Measurements from ENCODE around the gene AIFM2. TPM values are rescaled to one million over a fixed set of nuclear protein-coding genes. Genes with fewer than 3 reads are reported as not detected.

Gene AIFM2
- total and polyA plus RNA-seq, 2 of the 13 experiments (the other 11 are each of a cell fraction or from before 2014, with no cell fraction given), result 20.3 to 29.5 TPM

DNA sequence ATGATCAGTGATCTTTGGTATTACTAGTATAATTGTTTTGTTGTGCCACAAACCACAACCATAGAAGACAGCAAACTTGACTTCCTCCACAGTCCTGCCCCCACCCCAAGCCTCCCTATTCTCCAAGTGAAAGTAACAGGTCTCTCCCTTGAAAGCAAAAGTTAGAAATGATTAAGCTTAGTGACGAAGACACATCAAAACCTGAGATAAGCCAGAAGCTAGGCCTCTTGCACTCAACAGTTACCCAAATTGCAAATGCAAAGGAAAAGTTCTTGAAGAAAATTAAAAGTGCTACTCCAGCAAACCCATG, 30.2 kb upstream of the AIFM2 start:
- CTCF ChIA-PET (ENCODE audit: low intra/inter-chr PET ratio, low total read pairs), result no interaction called here
- peaks cover 11 to 68% of the 10 kb centered on the region in 2 experiments for H3K36me3 ChIP-seq (replicated peaks in 1 of 2; ENCODE audit: control insufficient read depth in 1 of 2, insufficient read depth in 2 of 2, low read length in 2 of 2)
- no peak overlapping the region for H3K9ac ChIP-seq (ENCODE audit: insufficient read depth, low read depth, low read length)
- H2AFZ ChIP-seq (ENCODE audit: low read length), result no peak overlapping the region
- no TSS peak for BruUV-seq (replicated peaks)
- intact Hi-C loops (cut with micrococcal nuclease; ENCODE audit: unreplicated experiment), result no loop called here
- H4K20me1 ChIP-seq (ENCODE audit: insufficient read depth, low read length), result peaks cover 66% of the 10 kb centered on the region
- POLR2A ChIA-PET, result interaction anchor here (1.3 kb wide), 1 partner anchor 12 kb away, joined by 4 read pairs; no protein-coding TSS in a partner anchor
- H3K79me2 ChIP-seq (ENCODE audit: insufficient read depth, low read length), result peaks cover 88% of the 10 kb centered on the region
- WGBS (ENCODE audit: low lambda C conversion rate), result 93% methylated on average over 1 of the region's 1 CpG
- FAIRE-seq, result no peak
- H3K9me3 ChIP-seq (ENCODE audit: low read length), result no peaks in the 10 kb centered on the region
- peaks cover 72% of the 10 kb centered on the region for H3K4me1 ChIP-seq (ENCODE audit: insufficient read depth, low read length)
- in situ Hi-C loops (cut with HindIII; ENCODE audit: extremely low pct_ligation_motif_present, low pct_unique_long_range_greater_than_20kb), result no loop called here
- TF ChIP-seq KDM5A (IDR thresholded peaks at IDR 0.05; ENCODE audit: borderline replicate concordance, low read length) (no peak), ZNF253 (CRISPR knock-in tag; IDR thresholded peaks at IDR 0.05; ENCODE audit: borderline replicate concordance) (no peak), ZNF354B (CRISPR knock-in tag; IDR thresholded peaks at IDR 0.05) (no peak), GABPB1 (CRISPR knock-in tag; IDR thresholded peaks at IDR 0.05) (no peak), ZNF589 (CRISPR knock-in tag; conservative IDR thresholded peaks at IDR 0.05) (no peak), PCBP1 (IDR thresholded peaks at IDR 0.05; ENCODE audit: borderline replicate concordance, low read depth, low read length) (no peak), ZNF331 (CRISPR knock-in tag; IDR thresholded peaks at IDR 0.05) (no peak), KDM3A (CRISPR knock-in tag; IDR thresholded peaks at IDR 0.05; ENCODE audit: low read depth) (no peak), TBX2 (CRISPR knock-in tag; IDR thresholded peaks at IDR 0.05; ENCODE audit: borderline replicate concordance) (no peak)
- TF ChIP-seq, protein P1, sequence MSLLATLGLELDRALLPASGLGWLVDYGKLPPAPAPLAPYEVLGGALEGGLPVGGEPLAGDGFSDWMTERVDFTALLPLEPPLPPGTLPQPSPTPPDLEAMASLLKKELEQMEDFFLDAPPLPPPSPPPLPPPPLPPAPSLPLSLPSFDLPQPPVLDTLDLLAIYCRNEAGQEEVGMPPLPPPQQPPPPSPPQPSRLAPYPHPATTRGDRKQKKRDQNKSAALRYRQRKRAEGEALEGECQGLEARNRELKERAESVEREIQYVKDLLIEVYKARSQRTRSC (CRISPR knock-in tag; IDR thresholded peaks at IDR 0.05; ENCODE audit: low read depth), result no peak
- TF ChIP-seq, protein P2, sequence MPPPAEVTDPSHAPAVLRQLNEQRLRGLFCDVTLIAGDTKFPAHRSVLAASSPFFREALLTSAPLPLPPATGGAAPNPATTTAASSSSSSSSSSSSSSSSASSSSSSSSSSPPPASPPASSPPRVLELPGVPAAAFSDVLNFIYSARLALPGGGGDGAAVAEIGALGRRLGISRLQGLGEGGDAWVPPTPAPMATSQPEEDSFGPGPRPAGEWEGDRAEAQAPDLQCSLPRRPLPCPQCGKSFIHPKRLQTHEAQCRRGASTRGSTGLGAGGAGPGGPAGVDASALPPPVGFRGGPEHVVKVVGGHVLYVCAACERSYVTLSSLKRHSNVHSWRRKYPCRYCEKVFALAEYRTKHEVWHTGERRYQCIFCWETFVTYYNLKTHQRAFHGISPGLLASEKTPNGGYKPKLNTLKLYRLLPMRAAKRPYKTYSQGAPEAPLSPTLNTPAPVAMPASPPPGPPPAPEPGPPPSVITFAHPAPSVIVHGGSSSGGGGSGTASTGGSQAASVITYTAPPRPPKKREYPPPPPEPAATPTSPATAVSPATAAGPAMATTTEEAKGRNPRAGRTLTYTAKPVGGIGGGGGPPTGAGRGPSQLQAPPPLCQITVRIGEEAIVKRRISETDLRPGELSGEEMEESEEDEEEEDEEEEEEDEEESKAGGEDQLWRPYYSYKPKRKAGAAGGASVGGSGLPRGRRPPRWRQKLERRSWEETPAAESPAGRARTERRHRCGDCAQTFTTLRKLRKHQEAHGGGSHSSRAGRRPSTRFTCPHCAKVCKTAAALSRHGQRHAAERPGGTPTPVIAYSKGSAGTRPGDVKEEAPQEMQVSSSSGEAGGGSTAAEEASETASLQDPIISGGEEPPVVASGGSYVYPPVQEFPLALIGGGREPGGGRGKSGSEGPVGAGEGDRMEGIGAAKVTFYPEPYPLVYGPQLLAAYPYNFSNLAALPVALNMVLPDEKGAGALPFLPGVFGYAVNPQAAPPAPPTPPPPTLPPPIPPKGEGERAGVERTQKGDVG (CRISPR knock-in tag; IDR thresholded peaks at IDR 0.05; ENCODE audit: borderline replicate concordance), result no peak
- no peak overlapping the region for H3K4me3 ChIP-seq (replicated peaks in 1 of 3; ENCODE audit: insufficient read depth in 1 of 3, low read depth in 2 of 3, low read length in 3 of 3)
- H3K27ac ChIP-seq (ENCODE audit: extremely low read length, insufficient read depth, low read length), result no peak overlapping the region
- no peak for DNase-seq (ENCODE audit: low spot score)
- no peak for ATAC-seq
- no peak overlapping the region; the same call in 1 of the 2 replicates for H3K4me2 ChIP-seq (ENCODE audit: low read depth, low read length)
- no peaks in the 10 kb centered on the region for H3K27me3 ChIP-seq (ENCODE audit: control insufficient read depth in 1 of 2, insufficient read depth in 2 of 2, low read length in 2 of 2)

All from HepG2 (cell line).